ENCODE data around the gene REV3L.
"Not testable (repeated sequence)": the region's sequence is repeated elsewhere in the genome, so short reads cannot be mapped to it uniquely, and the experiment has no call there.

REV3L gene

DNA sequence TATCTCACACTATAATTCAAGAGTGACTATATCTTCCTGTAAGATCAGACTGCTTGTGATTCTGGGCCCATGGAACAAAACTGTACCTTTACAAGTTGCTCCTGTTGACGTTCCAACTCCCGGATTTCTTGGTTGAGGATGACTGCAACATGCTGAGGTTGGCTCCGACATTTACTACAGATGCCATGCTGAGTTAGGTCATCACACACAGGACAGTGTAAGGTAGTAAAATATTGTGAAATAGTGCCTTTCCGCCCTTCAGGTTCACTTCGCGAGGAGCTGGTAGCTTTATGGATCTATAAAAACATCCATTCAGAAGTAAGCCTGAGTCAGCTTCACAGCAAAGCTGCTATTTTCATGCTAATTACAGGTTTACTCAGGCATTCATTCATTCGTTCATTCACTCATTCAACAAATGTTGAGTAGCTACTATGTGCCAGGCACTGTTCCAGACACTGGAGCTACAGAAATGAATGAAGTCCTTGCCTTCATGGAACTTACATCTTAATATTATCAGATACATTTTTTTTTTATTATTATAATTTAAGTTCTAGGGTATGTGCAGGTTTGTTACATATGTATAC, 175.7 kb downstream of the REV3L start:
- Histone ChIP-seq H3K9me3 (no peaks in the 10 kb centered on the region), H3K27me3 (no peaks in the 10 kb centered on the region), H3K27ac (no peak overlapping the region), H3K36me3 (peaks cover 41 to 71% (median 61%) of the 10 kb centered on the region in 3 donors), H3K4me1 (peaks cover 0 to 5% (median 0%) of the 10 kb centered on the region in 4 donors), H3K4me3 (no peak overlapping the region)
- intact Hi-C loops (cut with DNase I; ENCODE audit: low total_unique reads): no loop called here
- TF ChIP-seq, protein P1, sequence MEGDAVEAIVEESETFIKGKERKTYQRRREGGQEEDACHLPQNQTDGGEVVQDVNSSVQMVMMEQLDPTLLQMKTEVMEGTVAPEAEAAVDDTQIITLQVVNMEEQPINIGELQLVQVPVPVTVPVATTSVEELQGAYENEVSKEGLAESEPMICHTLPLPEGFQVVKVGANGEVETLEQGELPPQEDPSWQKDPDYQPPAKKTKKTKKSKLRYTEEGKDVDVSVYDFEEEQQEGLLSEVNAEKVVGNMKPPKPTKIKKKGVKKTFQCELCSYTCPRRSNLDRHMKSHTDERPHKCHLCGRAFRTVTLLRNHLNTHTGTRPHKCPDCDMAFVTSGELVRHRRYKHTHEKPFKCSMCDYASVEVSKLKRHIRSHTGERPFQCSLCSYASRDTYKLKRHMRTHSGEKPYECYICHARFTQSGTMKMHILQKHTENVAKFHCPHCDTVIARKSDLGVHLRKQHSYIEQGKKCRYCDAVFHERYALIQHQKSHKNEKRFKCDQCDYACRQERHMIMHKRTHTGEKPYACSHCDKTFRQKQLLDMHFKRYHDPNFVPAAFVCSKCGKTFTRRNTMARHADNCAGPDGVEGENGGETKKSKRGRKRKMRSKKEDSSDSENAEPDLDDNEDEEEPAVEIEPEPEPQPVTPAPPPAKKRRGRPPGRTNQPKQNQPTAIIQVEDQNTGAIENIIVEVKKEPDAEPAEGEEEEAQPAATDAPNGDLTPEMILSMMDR (IDR thresholded peaks at IDR 0.05): no peak
- DNase-seq: no peak

DNA sequence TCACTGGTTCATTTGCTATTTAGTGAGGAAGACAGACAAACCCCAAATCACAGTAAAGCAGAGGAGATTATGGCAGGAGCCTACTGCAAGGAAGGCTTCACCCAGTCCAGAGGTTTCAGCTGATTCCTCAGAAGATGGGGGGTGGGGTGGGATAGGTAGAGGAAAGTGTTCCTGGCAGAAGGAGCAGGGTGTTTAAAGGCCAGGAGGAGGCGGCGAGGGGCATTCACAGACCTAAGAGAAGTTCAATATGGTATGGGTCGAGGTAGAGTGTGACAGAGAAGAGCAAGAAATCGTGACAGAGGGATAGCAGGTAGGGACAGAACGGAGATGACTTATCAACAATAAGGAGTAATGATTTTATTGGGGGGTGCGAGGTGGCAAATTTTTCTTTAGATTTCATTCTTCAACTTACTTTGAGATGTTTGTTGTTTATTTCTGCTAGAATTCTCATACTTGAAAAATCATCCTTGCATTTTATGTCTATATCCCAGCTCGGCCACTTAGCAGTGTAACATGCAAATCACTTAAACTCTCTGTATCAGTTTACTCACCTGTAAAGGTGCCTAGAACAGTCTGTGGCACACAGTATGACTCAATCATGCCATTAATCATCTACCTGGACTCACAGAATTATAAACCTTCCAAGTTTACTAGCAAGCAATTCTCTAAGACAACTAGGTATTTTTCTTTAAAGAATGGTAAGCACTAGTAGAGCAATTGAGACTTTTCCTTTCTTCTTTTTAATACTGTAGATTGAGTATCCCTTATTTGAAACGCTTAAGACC, 176.7 kb downstream of the REV3L start:
- no peak overlapping the region for H3K4me3 ChIP-seq
- no peak overlapping the region for H3K27ac ChIP-seq
- no peak for DNase-seq
- H3K36me3 ChIP-seq: peaks cover 44 to 65% (median 60%) of the 10 kb centered on the region in 3 donors
- H3K4me1 ChIP-seq: peaks cover 0 to 5% (median 0%) of the 10 kb centered on the region in 4 donors
- H3K27me3 ChIP-seq: no peaks in the 10 kb centered on the region
- peaks cover 0 to 2% (median 0%) of the 10 kb centered on the region in 3 donors for H3K9me3 ChIP-seq
- intact Hi-C loops (cut with DNase I; ENCODE audit: low total_unique reads): no loop called here
- TF ChIP-seq, protein P1 (IDR thresholded peaks at IDR 0.05): no peak

DNA sequence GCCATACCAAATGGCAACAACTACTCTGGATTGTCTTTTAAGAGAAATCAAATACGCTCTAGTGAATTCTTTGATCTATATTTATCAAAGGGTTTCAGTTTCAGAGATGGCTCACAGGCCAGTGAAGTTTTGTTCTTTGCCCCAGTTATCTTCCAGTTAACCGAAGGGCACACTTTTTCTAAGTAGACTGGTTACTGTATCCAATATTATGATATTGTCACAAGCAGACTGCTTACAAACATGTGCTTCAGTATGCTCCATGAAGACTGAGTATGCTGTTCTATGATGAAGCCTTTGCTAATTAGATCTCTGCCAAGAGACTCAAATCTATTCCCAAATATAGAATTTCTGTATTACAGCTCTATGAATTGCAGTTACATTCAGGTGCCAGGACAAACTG, 181.1 kb downstream of the REV3L start:
- H3K9me3 ChIP-seq: peaks cover 0 to 8% (median 0%) of the 10 kb centered on the region in 3 donors
- peaks cover 0 to 5% (median 0%) of the 10 kb centered on the region in 4 donors for H3K4me1 ChIP-seq
- no peak overlapping the region for H3K4me3 ChIP-seq
- peaks cover 20 to 40% (median 39%) of the 10 kb centered on the region in 3 donors for H3K36me3 ChIP-seq
- intact Hi-C loops (cut with DNase I; ENCODE audit: low total_unique reads): no loop called here
- TF ChIP-seq, protein P1 (IDR thresholded peaks at IDR 0.05): no peak
- H3K27me3 ChIP-seq: no peaks in the 10 kb centered on the region
- no peak overlapping the region for H3K27ac ChIP-seq
- no peak for DNase-seq

DNA sequence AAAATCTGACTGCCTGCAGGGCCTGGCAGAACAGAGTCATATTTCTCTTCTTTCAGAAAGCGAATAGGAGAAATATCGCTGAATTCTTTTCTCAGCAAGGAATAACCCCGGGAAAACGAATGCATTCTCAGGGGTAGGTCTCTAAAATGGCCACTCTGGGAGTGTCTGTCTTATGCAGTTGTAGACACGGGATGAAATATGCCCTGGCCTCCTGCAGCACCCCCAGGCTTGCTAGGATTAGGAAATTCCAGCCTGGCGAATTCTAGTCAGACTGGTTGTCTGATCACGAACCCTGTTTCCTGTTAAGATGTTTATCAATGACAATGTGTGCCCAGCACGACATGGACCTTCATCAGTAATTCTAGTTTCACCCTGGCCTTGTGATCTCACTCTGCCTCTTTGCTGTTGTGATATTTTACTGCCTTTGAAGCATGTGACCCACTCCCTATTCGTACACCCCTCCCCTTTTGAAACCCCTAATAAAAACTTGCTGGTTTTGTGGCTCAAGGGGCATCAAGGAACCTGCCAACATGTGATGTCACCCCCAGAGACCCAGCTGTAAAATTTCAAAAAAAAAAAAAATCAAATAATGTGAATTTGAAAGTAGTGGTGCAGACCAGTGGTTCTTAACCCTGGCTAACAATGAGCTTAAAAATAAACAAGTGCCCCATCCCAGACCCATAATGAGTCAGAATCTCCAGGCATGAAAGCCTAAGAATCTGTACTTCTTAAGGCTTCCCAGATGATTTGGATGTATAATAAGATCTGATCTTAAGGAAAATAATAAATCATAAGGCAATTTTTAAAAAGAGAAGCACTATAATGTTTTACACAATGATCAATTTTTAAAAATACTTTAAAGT, 181.8 kb downstream of the REV3L start:
- H3K27ac ChIP-seq; H3K4me3 ChIP-seq; H3K27me3 ChIP-seq; H3K9me3 ChIP-seq; H3K4me1 ChIP-seq; intact Hi-C loops (cut with DNase I; ENCODE audit: low total_unique reads); DNase-seq: not testable (repeated sequence)
- peaks cover 20 to 39% (median 31%) of the 10 kb centered on the region in 3 donors for H3K36me3 ChIP-seq

DNA sequence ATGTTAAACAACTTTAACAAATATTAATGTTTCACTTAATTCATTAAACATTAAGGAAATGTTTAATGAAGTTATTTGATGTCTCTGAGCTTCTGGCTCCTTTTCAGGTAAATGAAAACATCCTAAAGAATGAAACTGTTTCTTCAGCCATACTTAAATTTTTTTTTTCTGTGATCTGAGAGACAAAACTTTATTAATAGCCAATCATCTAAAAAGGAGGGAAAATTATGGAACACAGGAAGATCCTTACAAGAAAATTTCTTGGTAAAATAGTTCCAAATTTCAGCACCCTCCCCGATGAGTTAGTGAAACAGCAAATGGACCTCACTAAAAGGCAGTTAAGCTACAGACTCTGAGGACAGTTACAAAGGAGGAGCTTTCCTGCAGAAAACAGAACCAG, 185.2 kb downstream of the REV3L start:
- no peak for DNase-seq
- no peak overlapping the region for H3K27ac ChIP-seq
- no peak overlapping the region for H3K4me3 ChIP-seq
- intact Hi-C loops (cut with DNase I; ENCODE audit: low total_unique reads): no loop called here
- no peaks in the 10 kb centered on the region for H3K27me3 ChIP-seq
- peaks cover 0 to 5% (median 0%) of the 10 kb centered on the region in 4 donors for H3K4me1 ChIP-seq
- H3K36me3 ChIP-seq: peaks cover 19 to 33% (median 20%) of the 10 kb centered on the region in 3 donors
- TF ChIP-seq, protein P1 (IDR thresholded peaks at IDR 0.05): no peak
- peaks cover 0 to 8% (median 0%) of the 10 kb centered on the region in 3 donors for H3K9me3 ChIP-seq

All from tibial artery (tissue), 4 donors.